ENCODE results near the gene PITPNC1. TPM values are rescaled to one million over a fixed set of nuclear protein-coding genes. Genes with fewer than 3 reads are reported as not detected.

PITPNC1 gene
- total RNA-seq, 1 experiment from 2014 or later: 37.5 TPM

GRCh38 chr17:67679225-67679624 is 302.1 kb downstream of the PITPNC1 start:
- H3K4me2 ChIP-seq (ENCODE audit: insufficient read depth, insufficient read length, low read length): no peak overlapping the region
- no peaks in the 10 kb centered on the region for H3K27me3 ChIP-seq (ENCODE audit: insufficient read depth, low read length)
- no peak overlapping the region for H3K56ac ChIP-seq (ENCODE audit: insufficient read length, low read depth, low read length)
- H4K8ac ChIP-seq (replicated peaks; ENCODE audit: insufficient read length, low read depth, low read length): no peak overlapping the region
- H3K4me1 ChIP-seq (ENCODE audit: insufficient read depth, low read length): no peaks in the 10 kb centered on the region
- H3K23ac ChIP-seq (ENCODE audit: insufficient read length, low read depth, low read length): no peak overlapping the region
- H3K79me1 ChIP-seq (ENCODE audit: insufficient read depth, low read depth, low read length, poor library complexity, severe bottlenecking): no peaks in the 10 kb centered on the region
- H2AFZ ChIP-seq (ENCODE audit: low read length): no peak overlapping the region
- H3K27ac Mint-ChIP-seq: no peak overlapping the region
- H2BK120ac ChIP-seq (ENCODE audit: low read depth, low read length, poor library complexity, severe bottlenecking): no peak overlapping the region
- H4K5ac ChIP-seq (ENCODE audit: insufficient read length, low read depth, low read length): no peak overlapping the region
- DNase-seq: no peak
- H3K4ac ChIP-seq (ENCODE audit: low read depth, low read length): no peak overlapping the region
- no peaks in the 10 kb centered on the region for H3K23me2 ChIP-seq (ENCODE audit: insufficient read length, low read depth, low read length, poor library complexity, severe bottlenecking)
- no peaks in the 10 kb centered on the region for H3K9me3 Mint-ChIP-seq
- H3K4me1 Mint-ChIP-seq: no peaks in the 10 kb centered on the region
- no CpG with 5 or more reads among the region's 2 CpGs for WGBS (ENCODE audit: extremely low coverage, insufficient read length, low lambda C conversion rate)
- no peak overlapping the region for H2AK5ac ChIP-seq (ENCODE audit: insufficient read length, low read length)
- H4K91ac ChIP-seq (ENCODE audit: insufficient read length, low read depth, low read length): no peak overlapping the region
- no peak overlapping the region for H3T11ph ChIP-seq (ENCODE audit: low read length)
- H2BK20ac ChIP-seq (ENCODE audit: low read depth, low read length, poor library complexity, severe bottlenecking): no peak overlapping the region
- TF ChIP-seq CTCF (conservative IDR thresholded peaks at IDR 0.05): no peak
- peaks cover 0 to 6% (median 0%) of the 10 kb centered on the region in 3 experiments; a peak in 4 of 7 replicates for H3K36me3 Mint-ChIP-seq (ENCODE audit: insufficient read depth in 1 of 3, low read depth in 3 of 3)
- no peaks in the 10 kb centered on the region for H3K9me3 ChIP-seq (ENCODE audit: control insufficient read depth, low read depth, low read length)
- H3K9ac ChIP-seq (ENCODE audit: extremely low read depth, insufficient read length, low read length): no peak overlapping the region
- no peaks in the 10 kb centered on the region for H4K20me1 ChIP-seq (ENCODE audit: control insufficient read depth, insufficient read depth, insufficient read length)
- no peak overlapping the region for H3K14ac ChIP-seq (ENCODE audit: insufficient read depth, low read length)
- H3K79me2 ChIP-seq (ENCODE audit: insufficient read depth, low read length): no peaks in the 10 kb centered on the region
- no peak overlapping the region for H2BK5ac ChIP-seq (ENCODE audit: insufficient read length, low read length)
- no peak overlapping the region for H2BK15ac ChIP-seq (ENCODE audit: low read depth, low read length)
- no peak overlapping the region for H3K27ac ChIP-seq (ENCODE audit: insufficient read length, low read depth, low read length)
- no peaks in the 10 kb centered on the region for H3K27me3 Mint-ChIP-seq (ENCODE audit: low read depth)
- no peak overlapping the region for H3K18ac ChIP-seq (ENCODE audit: insufficient read length, low read depth, low read length)
- H3K4me3 Mint-ChIP-seq: no peak overlapping the region
- no peak overlapping the region for H2BK12ac ChIP-seq (ENCODE audit: insufficient read length, low read depth, low read length)

All from H9 (cell line).